H9 (cell line): ENCODE measurements around the gene BTNL3. TPM values are rescaled to one million over a fixed set of nuclear protein-coding genes. Genes with fewer than 3 reads are reported as not detected.

Source experiments
- DNase-seq: peaks from one replicate; pipeline ENCODE4 v3.0.0-alpha.2; 2017
- H2AFZ ChIP-seq: one replicate; pipeline ENCODE4 v1.6.1; 2013; ENCODE audit warnings: mild to moderate bottlenecking, low read length, control low read depth, moderate library complexity
- H2AK5ac ChIP-seq: 2 replicates; pipeline ENCODE4 v1.6.1; 2013; ENCODE audit warnings: low read length, control low read depth, mixed read lengths; ENCODE audit not compliant: insufficient read length
- H2BK120ac ChIP-seq: one replicate; pipeline ENCODE4 v1.6.1; 2013; ENCODE audit warnings: low read depth, mild to moderate bottlenecking, low read length, control low read depth, inconsistent platforms; ENCODE audit not compliant: poor library complexity, severe bottlenecking
- H2BK12ac ChIP-seq: 2 replicates; pipeline ENCODE4 v1.6.1; 2013; ENCODE audit warnings: low read length, control low read depth, mixed read lengths, low read depth; ENCODE audit not compliant: insufficient read length
- H2BK15ac ChIP-seq: 2 replicates; pipeline ENCODE4 v1.6.1; 2013; ENCODE audit warnings: low read depth, low read length, control low read depth
- H2BK20ac ChIP-seq: one replicate; pipeline ENCODE4 v1.6.1; 2013; ENCODE audit warnings: low read depth, mild to moderate bottlenecking, low read length, control low read depth, inconsistent platforms; ENCODE audit not compliant: poor library complexity, severe bottlenecking
- H2BK5ac ChIP-seq: 2 replicates; pipeline ENCODE4 v1.6.1; 2013; ENCODE audit warnings: low read length, control low read depth, mixed read lengths; ENCODE audit not compliant: insufficient read length
- H3K14ac ChIP-seq: 2 replicates; pipeline ENCODE4 v1.6.1; 2013; ENCODE audit warnings: low read length, control low read depth; ENCODE audit not compliant: insufficient read depth
- H3K18ac ChIP-seq: 2 replicates; pipeline ENCODE4 v1.6.1; 2013; ENCODE audit warnings: low read depth, mild to moderate bottlenecking, mixed read lengths, low read length, control low read depth; ENCODE audit not compliant: insufficient read length
- H3K23ac ChIP-seq: 2 replicates; pipeline ENCODE4 v1.6.1; 2013; ENCODE audit warnings: low read length, control low read depth, mixed read lengths, low read depth; ENCODE audit not compliant: insufficient read length
- H3K23me2 ChIP-seq: 2 replicates; pipeline ENCODE4 v1.6.1; 2013; ENCODE audit warnings: low read depth, mild to moderate bottlenecking, mixed read lengths, low read length, control low read depth; ENCODE audit not compliant: insufficient read length, poor library complexity, severe bottlenecking
- H3K27ac ChIP-seq: 2 replicates; pipeline ENCODE4 v1.5.1; 2013; ENCODE audit warnings: low read length, control low read depth, mixed read lengths, low read depth; ENCODE audit not compliant: insufficient read length
- H3K27me3 ChIP-seq: 2 replicates; pipeline ENCODE4 v1.6.1; 2013; ENCODE audit warnings: low read length, control low read depth, inconsistent platforms; ENCODE audit not compliant: insufficient read depth
- H3K4ac ChIP-seq: 2 replicates; pipeline ENCODE4 v1.6.1; 2013; ENCODE audit warnings: low read depth, mild to moderate bottlenecking, control low read depth, inconsistent platforms, low read length, moderate library complexity
- H3K4me1 ChIP-seq: 2 replicates; pipeline ENCODE4 v1.6.1; 2013; ENCODE audit warnings: low read length, control low read depth, inconsistent platforms; ENCODE audit not compliant: insufficient read depth
- H3K4me2 ChIP-seq: 2 replicates; pipeline ENCODE4 v1.6.1; 2013; ENCODE audit warnings: low read length, control low read depth, mixed read lengths; ENCODE audit not compliant: insufficient read length, insufficient read depth
- H3K56ac ChIP-seq: 2 replicates; pipeline ENCODE4 v1.6.1; 2013; ENCODE audit warnings: low read depth, mild to moderate bottlenecking, mixed read lengths, low read length, control low read depth; ENCODE audit not compliant: insufficient read length
- H3K79me1 ChIP-seq: 2 replicates; pipeline ENCODE4 v1.6.1; 2013; ENCODE audit warnings: low read depth, mild to moderate bottlenecking, moderate library complexity, low read length, control low read depth, inconsistent platforms; ENCODE audit not compliant: insufficient read depth, poor library complexity, severe bottlenecking
- H3K79me2 ChIP-seq: 2 replicates; pipeline ENCODE4 v1.6.1; 2013; ENCODE audit warnings: low read length, control low read depth, inconsistent platforms; ENCODE audit not compliant: insufficient read depth
- H3K9ac ChIP-seq: 2 replicates; pipeline ENCODE4 v1.6.1; 2013; ENCODE audit warnings: low read length, control low read depth, mixed read lengths; ENCODE audit not compliant: insufficient read length; ENCODE audit errors: extremely low read depth
- H3K9me3 ChIP-seq: one replicate; pipeline ENCODE4 v1.6.1; 2013; ENCODE audit warnings: low read depth, low read length, inconsistent platforms; ENCODE audit not compliant: control insufficient read depth
- H3T11ph ChIP-seq: one replicate; pipeline ENCODE4 v1.6.1; 2013; ENCODE audit warnings: mild to moderate bottlenecking, low read length, control low read depth, inconsistent platforms
- H4K20me1 ChIP-seq: one replicate; pipeline ENCODE4 v1.6.1; 2013; ENCODE audit not compliant: control insufficient read depth, insufficient read length, insufficient read depth
- H4K5ac ChIP-seq: 2 replicates; pipeline ENCODE4 v1.6.1; 2013; ENCODE audit warnings: low read depth, mild to moderate bottlenecking, mixed read lengths, low read length, control low read depth; ENCODE audit not compliant: insufficient read length
- H4K8ac ChIP-seq: replicated peaks from 2 replicates; pipeline ENCODE4 v1.6.1; 2013; ENCODE audit warnings: low read length, control low read depth, mixed read lengths, low read depth; ENCODE audit not compliant: insufficient read length
- H4K91ac ChIP-seq: 2 replicates; pipeline ENCODE4 v1.6.1; 2013; ENCODE audit warnings: low read depth, mild to moderate bottlenecking, moderate library complexity, mixed read lengths, low read length, control low read depth; ENCODE audit not compliant: insufficient read length
- H3K27ac Mint-ChIP-seq, 3 experiments: 2 replicates in 2 of 3; 3 replicates in 1 of 3; pipeline ENCODE4 v1.8.0; 2020 to 2021; ENCODE audit warnings: mixed read lengths in 3 of 3, mild to moderate bottlenecking in 1 of 3, moderate library complexity in 1 of 3
- H3K27me3 Mint-ChIP-seq: 2 replicates; pipeline ENCODE4 v1.8.0; 2021; ENCODE audit warnings: low read depth, mild to moderate bottlenecking, moderate library complexity, mixed read lengths
- H3K36me3 Mint-ChIP-seq, 3 experiments: 2 replicates in 2 of 3; 3 replicates in 1 of 3; pipeline ENCODE4 v1.8.0; 2020 to 2021; ENCODE audit warnings: low read depth in 3 of 3, mixed read lengths in 3 of 3; ENCODE audit not compliant: insufficient read depth in 1 of 3
- H3K4me1 Mint-ChIP-seq, 2 experiments: 2 replicates each; pipeline ENCODE4 v1.8.0; 2020; ENCODE audit warnings: mixed read lengths in 2 of 2
- H3K4me3 Mint-ChIP-seq, 2 experiments: 2 replicates in 1 of 2; 3 replicates in 1 of 2; pipeline ENCODE4 v1.8.0; 2020 to 2021; ENCODE audit warnings: mild to moderate bottlenecking in 2 of 2, mixed read lengths in 2 of 2, moderate library complexity in 1 of 2
- H3K9me3 Mint-ChIP-seq, 2 experiments: 2 replicates in 1 of 2; 3 replicates in 1 of 2; pipeline ENCODE4 v1.8.0; 2020; ENCODE audit warnings: mild to moderate bottlenecking in 2 of 2, mixed read lengths in 2 of 2, moderate library complexity in 1 of 2
- WGBS: extraction: QIAGEN DNeasy Blood & Tissue Kit; methylation state at CpG from one replicate; pipeline ENCODE4 v1.1.7; 2013; ENCODE audit warnings: missing lambda C conversion rate, low lambda C conversion rate, mixed read lengths; ENCODE audit not compliant: insufficient read length; ENCODE audit errors: extremely low coverage; 5-methylcytosine and 5-hydroxymethylcytosine counted together
- total RNA-seq: library from RNA; stranded (reverse); gene quantifications from 2 replicates; pipeline ENCODE4 v1.2.1, GENCODE V29; 2021
- TF ChIP-seq, protein P1 (sequence below): fragments of 200-600 bp; sonication (generic); conservative IDR thresholded peaks from 3 replicates; pipeline ENCODE4 v1.8.0; 2021; ENCODE audit warnings: antibody characterized with exemption, mild to moderate bottlenecking

BTNL3 gene
- total RNA-seq, 1 experiment from 2014 or later: not detected

GRCh38 chr5:180990086-180990881 is 1.6 kb downstream of the BTNL3 start:
- Histone ChIP-seq H2AK5ac (no peak overlapping the region), H3K27ac (no peak overlapping the region), H4K5ac (no peak overlapping the region), H3K79me1 (no peaks in the 10 kb centered on the region), H2AFZ (no peak overlapping the region), H3K18ac (no peak overlapping the region), H4K91ac (no peak overlapping the region), H2BK5ac (no peak overlapping the region), H3K9ac (no peak overlapping the region), H2BK120ac (no peak overlapping the region), H3K23ac (no peak overlapping the region), H2BK12ac (no peak overlapping the region), H3T11ph (no peak overlapping the region), H3K9me3 (no peaks in the 10 kb centered on the region), H3K4me2 (no peak overlapping the region), H3K4ac (no peak overlapping the region), H3K27me3 (no peaks in the 10 kb centered on the region), H4K20me1 (no peaks in the 10 kb centered on the region), H2BK15ac (no peak overlapping the region), H3K4me1 (no peaks in the 10 kb centered on the region), H3K56ac (no peak overlapping the region), H3K79me2 (no peaks in the 10 kb centered on the region), H4K8ac (no peak overlapping the region), H2BK20ac (no peak overlapping the region), H3K23me2 (no peaks in the 10 kb centered on the region), H3K14ac (no peak overlapping the region)
- TF ChIP-seq, protein P1, sequence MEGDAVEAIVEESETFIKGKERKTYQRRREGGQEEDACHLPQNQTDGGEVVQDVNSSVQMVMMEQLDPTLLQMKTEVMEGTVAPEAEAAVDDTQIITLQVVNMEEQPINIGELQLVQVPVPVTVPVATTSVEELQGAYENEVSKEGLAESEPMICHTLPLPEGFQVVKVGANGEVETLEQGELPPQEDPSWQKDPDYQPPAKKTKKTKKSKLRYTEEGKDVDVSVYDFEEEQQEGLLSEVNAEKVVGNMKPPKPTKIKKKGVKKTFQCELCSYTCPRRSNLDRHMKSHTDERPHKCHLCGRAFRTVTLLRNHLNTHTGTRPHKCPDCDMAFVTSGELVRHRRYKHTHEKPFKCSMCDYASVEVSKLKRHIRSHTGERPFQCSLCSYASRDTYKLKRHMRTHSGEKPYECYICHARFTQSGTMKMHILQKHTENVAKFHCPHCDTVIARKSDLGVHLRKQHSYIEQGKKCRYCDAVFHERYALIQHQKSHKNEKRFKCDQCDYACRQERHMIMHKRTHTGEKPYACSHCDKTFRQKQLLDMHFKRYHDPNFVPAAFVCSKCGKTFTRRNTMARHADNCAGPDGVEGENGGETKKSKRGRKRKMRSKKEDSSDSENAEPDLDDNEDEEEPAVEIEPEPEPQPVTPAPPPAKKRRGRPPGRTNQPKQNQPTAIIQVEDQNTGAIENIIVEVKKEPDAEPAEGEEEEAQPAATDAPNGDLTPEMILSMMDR: no peak
- H3K4me3 Mint-ChIP-seq: no peak overlapping the region
- H3K27me3 Mint-ChIP-seq: no peaks in the 10 kb centered on the region; the same call in 1 of the 2 replicates
- no peak overlapping the region; a peak in 1 of 7 replicates for H3K27ac Mint-ChIP-seq
- no peak for DNase-seq
- WGBS: no CpG with 5 or more reads among the region's 16 CpGs
- no peaks in the 10 kb centered on the region for H3K36me3 Mint-ChIP-seq
- peaks cover 2 to 3% of the 10 kb centered on the region in 2 experiments; a peak in 2 of 5 replicates for H3K9me3 Mint-ChIP-seq
- H3K4me1 Mint-ChIP-seq: peaks cover 0 to 2% of the 10 kb centered on the region in 2 experiments; a peak in 2 of 4 replicates
